ENCODE data around the gene AGTRAP.

The AGTRAP gene

GRCh38 chr1:11714831-11715575 is 20.9 kb upstream of the AGTRAP start:
- Histone ChIP-seq H3K27ac (ENCODE audit: low read length) (no peak overlapping the region), H2AFZ (ENCODE audit: low read depth, low read length) (no peak overlapping the region), H3K4me1 (ENCODE audit: low read length) (no peaks in the 10 kb centered on the region), H3K36me3 (replicated peaks; ENCODE audit: low read depth, low read length) (no peaks in the 10 kb centered on the region), H3K27me3 (ENCODE audit: low read depth, low read length) (no peaks in the 10 kb centered on the region), H4K20me1 (ENCODE audit: insufficient read depth, low read length) (no peaks in the 10 kb centered on the region), H3K79me2 (ENCODE audit: low read length) (no peaks in the 10 kb centered on the region), H3K9ac (ENCODE audit: low read length) (no peak overlapping the region), H3K9me3 (ENCODE audit: insufficient read depth, low read length) (no peaks in the 10 kb centered on the region), H3K4me2 (ENCODE audit: low read length) (no peak overlapping the region), H3K4me3 (ENCODE audit: low read length) (no peak overlapping the region)
- TF ChIP-seq, protein P1, sequence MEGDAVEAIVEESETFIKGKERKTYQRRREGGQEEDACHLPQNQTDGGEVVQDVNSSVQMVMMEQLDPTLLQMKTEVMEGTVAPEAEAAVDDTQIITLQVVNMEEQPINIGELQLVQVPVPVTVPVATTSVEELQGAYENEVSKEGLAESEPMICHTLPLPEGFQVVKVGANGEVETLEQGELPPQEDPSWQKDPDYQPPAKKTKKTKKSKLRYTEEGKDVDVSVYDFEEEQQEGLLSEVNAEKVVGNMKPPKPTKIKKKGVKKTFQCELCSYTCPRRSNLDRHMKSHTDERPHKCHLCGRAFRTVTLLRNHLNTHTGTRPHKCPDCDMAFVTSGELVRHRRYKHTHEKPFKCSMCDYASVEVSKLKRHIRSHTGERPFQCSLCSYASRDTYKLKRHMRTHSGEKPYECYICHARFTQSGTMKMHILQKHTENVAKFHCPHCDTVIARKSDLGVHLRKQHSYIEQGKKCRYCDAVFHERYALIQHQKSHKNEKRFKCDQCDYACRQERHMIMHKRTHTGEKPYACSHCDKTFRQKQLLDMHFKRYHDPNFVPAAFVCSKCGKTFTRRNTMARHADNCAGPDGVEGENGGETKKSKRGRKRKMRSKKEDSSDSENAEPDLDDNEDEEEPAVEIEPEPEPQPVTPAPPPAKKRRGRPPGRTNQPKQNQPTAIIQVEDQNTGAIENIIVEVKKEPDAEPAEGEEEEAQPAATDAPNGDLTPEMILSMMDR (IDR thresholded peaks at IDR 0.05; ENCODE audit: low read depth, low read length), result no peak
- TF ChIP-seq EZH2phosphoT487 (IDR thresholded peaks at IDR 0.05; ENCODE audit: low read depth), result no peak

- H3K9me3 ChIP-seq (ENCODE audit: insufficient read depth, low read length), result no peaks in the 10 kb centered on the region
- H3K9ac ChIP-seq (ENCODE audit: low read length), result peak overlapping the region; percentile 29; the same call in 1 of the 2 replicates
- H3K4me1 ChIP-seq (ENCODE audit: low read length), result no peaks in the 10 kb centered on the region
- TF ChIP-seq, protein P1 (IDR thresholded peaks at IDR 0.05; ENCODE audit: low read depth, low read length), result peak; percentile 86
- TF ChIP-seq EZH2phosphoT487 (IDR thresholded peaks at IDR 0.05; ENCODE audit: low read depth), result no peak
- H4K20me1 ChIP-seq (ENCODE audit: insufficient read depth, low read length), result no peaks in the 10 kb centered on the region
- no peaks in the 10 kb centered on the region for H3K79me2 ChIP-seq (ENCODE audit: low read length)
- peak overlapping the region; percentile 84; the same call in 1 of the 2 replicates for H2AFZ ChIP-seq (ENCODE audit: low read depth, low read length)
- H3K36me3 ChIP-seq (replicated peaks; ENCODE audit: low read depth, low read length), result no peaks in the 10 kb centered on the region
- peak overlapping the region; percentile 72 for H3K4me2 ChIP-seq (ENCODE audit: low read length)
- no peak overlapping the region for H3K27ac ChIP-seq (ENCODE audit: low read length)
- H3K27me3 ChIP-seq (ENCODE audit: low read depth, low read length), result no peaks in the 10 kb centered on the region
- peak overlapping the region; percentile 67 for H3K4me3 ChIP-seq (ENCODE audit: low read length)
Measured at GRCh38 chr1:11719313-11720032, 16.5 kb upstream of the AGTRAP start.

DNA sequence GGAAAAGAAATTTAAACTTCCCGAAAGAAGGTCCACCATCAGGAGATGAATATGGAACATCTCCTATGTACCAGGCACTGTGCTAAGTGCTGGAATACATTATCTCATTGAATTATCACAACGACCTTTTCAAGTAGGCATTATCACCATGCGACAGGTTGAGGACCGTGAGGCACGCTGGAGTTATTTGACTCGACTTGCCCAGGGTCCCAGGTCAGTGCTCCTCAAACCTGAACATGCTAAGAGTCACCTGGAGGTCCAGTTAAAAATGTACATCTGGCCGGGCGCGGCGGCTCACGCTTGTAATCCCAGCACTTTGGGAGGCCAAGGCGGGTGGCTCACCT is 15.9 kb upstream of the AGTRAP start:
- no peak overlapping the region for H3K9ac ChIP-seq (ENCODE audit: low read length)
- H2AFZ ChIP-seq (ENCODE audit: low read depth, low read length), result 0 out of 2 replicates have a peak overlapping the region, but pooled peaks have one; percentile 84
- H3K27ac ChIP-seq (ENCODE audit: low read length), result no peak overlapping the region
- H3K4me2 ChIP-seq (ENCODE audit: low read length), result peak overlapping the region; percentile 72; the same call in 1 of the 2 replicates
- no peaks in the 10 kb centered on the region for H3K79me2 ChIP-seq (ENCODE audit: low read length)
- no peak overlapping the region for H3K4me3 ChIP-seq (ENCODE audit: low read length)
- H3K4me1 ChIP-seq (ENCODE audit: low read length), result no peaks in the 10 kb centered on the region
- no peaks in the 10 kb centered on the region for H3K27me3 ChIP-seq (ENCODE audit: low read depth, low read length)
- H4K20me1 ChIP-seq (ENCODE audit: insufficient read depth, low read length), result no peaks in the 10 kb centered on the region
- no peaks in the 10 kb centered on the region for H3K36me3 ChIP-seq (replicated peaks; ENCODE audit: low read depth, low read length)
- TF ChIP-seq EZH2phosphoT487 (IDR thresholded peaks at IDR 0.05; ENCODE audit: low read depth), result no peak
- TF ChIP-seq, protein P1 (IDR thresholded peaks at IDR 0.05; ENCODE audit: low read depth, low read length), result no peak
- H3K9me3 ChIP-seq (ENCODE audit: insufficient read depth, low read length), result no peaks in the 10 kb centered on the region

GRCh38 chr1:11720525-11720924 is 15.4 kb upstream of the AGTRAP start:
- Histone ChIP-seq H3K9me3 (ENCODE audit: insufficient read depth, low read length) (no peaks in the 10 kb centered on the region), H3K4me3 (ENCODE audit: low read length) (no peak overlapping the region), H4K20me1 (ENCODE audit: insufficient read depth, low read length) (no peaks in the 10 kb centered on the region), H3K4me1 (ENCODE audit: low read length) (no peaks in the 10 kb centered on the region), H3K4me2 (ENCODE audit: low read length) (no peak overlapping the region), H3K27me3 (ENCODE audit: low read depth, low read length) (no peaks in the 10 kb centered on the region), H3K79me2 (ENCODE audit: low read length) (no peaks in the 10 kb centered on the region), H3K27ac (ENCODE audit: low read length) (no peak overlapping the region), H2AFZ (ENCODE audit: low read depth, low read length) (no peak overlapping the region), H3K36me3 (replicated peaks; ENCODE audit: low read depth, low read length) (no peaks in the 10 kb centered on the region), H3K9ac (ENCODE audit: low read length) (no peak overlapping the region)
- TF ChIP-seq, protein P1 (IDR thresholded peaks at IDR 0.05; ENCODE audit: low read depth, low read length), result no peak
- no peak for TF ChIP-seq EZH2phosphoT487 (IDR thresholded peaks at IDR 0.05; ENCODE audit: low read depth)

All from OCI-LY3 (cell line).